HG03432 (cell line): ENCODE data around the gene PCGF1.
"Not testable (repeated sequence)": the region's sequence is repeated elsewhere in the genome, so short reads cannot be mapped to it uniquely, and the experiment has no call there.

Experiments used
- ATAC-seq: cut with Tn5 transposase; IDR thresholded peaks from one replicate; pipeline ENCODE4 v1.9.1; 2021; ENCODE audit warnings: mild to moderate bottlenecking, moderate library complexity; ENCODE audit not compliant: unreplicated experiment

PCGF1 gene

GRCh38 chr2:74499940-74500577, 7.4 kb downstream of the PCGF1 start:
- ATAC-seq, result no peak

- ATAC-seq, result no peak
Measured at GRCh38 chr2:74499267-74499939, 8.1 kb downstream of the PCGF1 start, which contains the start of gene LBX2. TSS of gene LBX2 (minus strand) at chr2:74499603. CDS start at chr2:74499537, 66 bp downstream.

- no peak for ATAC-seq
Measured at GRCh38 chr2:74498500-74499266, 8.8 kb downstream of the PCGF1 start.

- ATAC-seq, result peak; percentile 39
Measured at GRCh38 chr2:74497777-74498499, 9.6 kb downstream of the PCGF1 start.

- no peak for ATAC-seq
Measured at GRCh38 chr2:74496997-74497776, 10.3 kb downstream of the PCGF1 start.

GRCh38 chr2:74495440-74495839, 12.1 kb downstream of the PCGF1 start:
- no peak for ATAC-seq

- ATAC-seq, result no peak
Measured at GRCh38 chr2:74493546-74493945, 13.9 kb downstream of the PCGF1 start.

- ATAC-seq, result no peak
Measured at GRCh38 chr2:74491648-74492544, 15.6 kb downstream of the PCGF1 start.

- no peak for ATAC-seq
Measured at GRCh38 chr2:74489906-74490305, 17.6 kb downstream of the PCGF1 start.

- no peak for ATAC-seq
Measured at GRCh38 chr2:74488643-74489481, 18.6 kb downstream of the PCGF1 start.

- no peak for ATAC-seq
Measured at GRCh38 chr2:74486141-74486540, 21.4 kb downstream of the PCGF1 start.

GRCh38 chr2:74483675-74484164, 23.8 kb downstream of the PCGF1 start:
- not testable (repeated sequence) for ATAC-seq

- ATAC-seq, result peak; percentile 93
Measured at GRCh38 chr2:74482801-74483674, 24.5 kb downstream of the PCGF1 start, which contains the start of the genes CCDC142 and TTC31. TSS of gene CCDC142 (minus strand) at chr2:74482998. CDS start at chr2:74482837, 161 bp downstream. TSS of gene TTC31 (plus strand) at chr2:74483081. CDS start at chr2:74483096, 15 bp downstream.

- peak; percentile 42 for ATAC-seq
Measured at GRCh38 chr2:74481961-74482800, 25.3 kb downstream of the PCGF1 start.

GRCh38 chr2:74481431-74481830, 26.1 kb downstream of the PCGF1 start:
- ATAC-seq, result no peak

GRCh38 chr2:74474899-74475298, 32.6 kb downstream of the PCGF1 start:
- ATAC-seq, result no peak
